Panc1 (cell line): ENCODE data around the gene OGFOD3.

Source experiments
- CTCF ChIP-seq: fragments of 450-650 bp; IDR thresholded peaks from 2 replicates; pipeline ENCODE4 v1.5.1; 2017; ENCODE audit warnings: mild to moderate bottlenecking
- POLR2AphosphoS5 ChIP-seq: IDR thresholded peaks from 2 replicates; pipeline ENCODE4 v1.6.1; 2012; ENCODE audit warnings: mild to moderate bottlenecking, low read depth, low read length, moderate library complexity
- SIN3A ChIP-seq: IDR thresholded peaks from 2 replicates; pipeline ENCODE4 v1.6.1; 2012; ENCODE audit warnings: low read depth, mild to moderate bottlenecking, low read length, moderate library complexity, borderline replicate concordance; ENCODE audit not compliant: insufficient read depth
- TCF7L2 ChIP-seq: IDR thresholded peaks from 2 replicates; pipeline ENCODE4 v1.6.1; 2011; ENCODE audit warnings: mild to moderate bottlenecking, low read depth, low read length, inconsistent platforms
- TF ChIP-seq, protein P1 (sequence below), 2 experiments: IDR thresholded peaks; 2 replicates each; pipeline ENCODE4 v1.6.1; 2011 to 2012; ENCODE audit warnings: low read depth in 2 of 2, control low read depth in 1 of 2, low read length in 1 of 2, mild to moderate bottlenecking in 1 of 2, moderate library complexity in 1 of 2; ENCODE audit not compliant: insufficient read depth in 1 of 2

GRCh38 chr17:82375359-82376041 lies 42.9 kb downstream of the OGFOD3 start:
- no peak for TF ChIP-seq CTCF
- no peak for TF ChIP-seq POLR2AphosphoS5
- TF ChIP-seq, protein P1, sequence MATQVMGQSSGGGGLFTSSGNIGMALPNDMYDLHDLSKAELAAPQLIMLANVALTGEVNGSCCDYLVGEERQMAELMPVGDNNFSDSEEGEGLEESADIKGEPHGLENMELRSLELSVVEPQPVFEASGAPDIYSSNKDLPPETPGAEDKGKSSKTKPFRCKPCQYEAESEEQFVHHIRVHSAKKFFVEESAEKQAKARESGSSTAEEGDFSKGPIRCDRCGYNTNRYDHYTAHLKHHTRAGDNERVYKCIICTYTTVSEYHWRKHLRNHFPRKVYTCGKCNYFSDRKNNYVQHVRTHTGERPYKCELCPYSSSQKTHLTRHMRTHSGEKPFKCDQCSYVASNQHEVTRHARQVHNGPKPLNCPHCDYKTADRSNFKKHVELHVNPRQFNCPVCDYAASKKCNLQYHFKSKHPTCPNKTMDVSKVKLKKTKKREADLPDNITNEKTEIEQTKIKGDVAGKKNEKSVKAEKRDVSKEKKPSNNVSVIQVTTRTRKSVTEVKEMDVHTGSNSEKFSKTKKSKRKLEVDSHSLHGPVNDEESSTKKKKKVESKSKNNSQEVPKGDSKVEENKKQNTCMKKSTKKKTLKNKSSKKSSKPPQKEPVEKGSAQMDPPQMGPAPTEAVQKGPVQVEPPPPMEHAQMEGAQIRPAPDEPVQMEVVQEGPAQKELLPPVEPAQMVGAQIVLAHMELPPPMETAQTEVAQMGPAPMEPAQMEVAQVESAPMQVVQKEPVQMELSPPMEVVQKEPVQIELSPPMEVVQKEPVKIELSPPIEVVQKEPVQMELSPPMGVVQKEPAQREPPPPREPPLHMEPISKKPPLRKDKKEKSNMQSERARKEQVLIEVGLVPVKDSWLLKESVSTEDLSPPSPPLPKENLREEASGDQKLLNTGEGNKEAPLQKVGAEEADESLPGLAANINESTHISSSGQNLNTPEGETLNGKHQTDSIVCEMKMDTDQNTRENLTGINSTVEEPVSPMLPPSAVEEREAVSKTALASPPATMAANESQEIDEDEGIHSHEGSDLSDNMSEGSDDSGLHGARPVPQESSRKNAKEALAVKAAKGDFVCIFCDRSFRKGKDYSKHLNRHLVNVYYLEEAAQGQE (IDR thresholded peaks at IDR 0.05; ENCODE audit: insufficient read depth in 1 of 2, low read depth in 2 of 2, low read length in 1 of 2) = no peak
- TF ChIP-seq SIN3A = no peak
- no peak for TF ChIP-seq TCF7L2
